Measurements from ENCODE around the gene VWA1. TPM values are rescaled to one million over a fixed set of nuclear protein-coding genes. Genes with fewer than 3 reads are reported as not detected.

Gene VWA1
- total RNA-seq, 1 donor from 2014 or later = 8.9 TPM

- H3K27ac Mint-ChIP-seq (ENCODE audit: unreplicated experiment) = no peak overlapping the region
- H3K9me3 Mint-ChIP-seq = no peaks in the 10 kb centered on the region
- peaks cover 29% of the 10 kb centered on the region for H3K4me1 Mint-ChIP-seq
- DNase-seq (ENCODE audit: low read depth, low spot score) = no peak
- peaks cover 23% of the 10 kb centered on the region for H3K27me3 Mint-ChIP-seq (ENCODE audit: low read depth)
- TF ChIP-seq CTCF (conservative IDR thresholded peaks at IDR 0.05) = no peak
- H3K36me3 Mint-ChIP-seq (ENCODE audit: low read depth) = no peaks in the 10 kb centered on the region
- H3K4me3 Mint-ChIP-seq = peak overlapping the region; percentile 34
These were observed 10.8 kb upstream of the VWA1 start for GRCh38 chr1:1424707-1425106.

- Mint-ChIP-seq H3K4me3 (no peak overlapping the region), H3K36me3 (ENCODE audit: low read depth) (no peaks in the 10 kb centered on the region), H3K27ac (ENCODE audit: unreplicated experiment) (no peak overlapping the region), H3K27me3 (ENCODE audit: low read depth) (peaks cover 28% of the 10 kb centered on the region), H3K9me3 (no peaks in the 10 kb centered on the region), H3K4me1 (peaks cover 36% of the 10 kb centered on the region)
- DNase-seq (ENCODE audit: low read depth, low spot score) = no peak
- TF ChIP-seq CTCF (conservative IDR thresholded peaks at IDR 0.05) = no peak
These were observed 10.1 kb upstream of the VWA1 start for GRCh38 chr1:1425426-1425752.

DNA sequence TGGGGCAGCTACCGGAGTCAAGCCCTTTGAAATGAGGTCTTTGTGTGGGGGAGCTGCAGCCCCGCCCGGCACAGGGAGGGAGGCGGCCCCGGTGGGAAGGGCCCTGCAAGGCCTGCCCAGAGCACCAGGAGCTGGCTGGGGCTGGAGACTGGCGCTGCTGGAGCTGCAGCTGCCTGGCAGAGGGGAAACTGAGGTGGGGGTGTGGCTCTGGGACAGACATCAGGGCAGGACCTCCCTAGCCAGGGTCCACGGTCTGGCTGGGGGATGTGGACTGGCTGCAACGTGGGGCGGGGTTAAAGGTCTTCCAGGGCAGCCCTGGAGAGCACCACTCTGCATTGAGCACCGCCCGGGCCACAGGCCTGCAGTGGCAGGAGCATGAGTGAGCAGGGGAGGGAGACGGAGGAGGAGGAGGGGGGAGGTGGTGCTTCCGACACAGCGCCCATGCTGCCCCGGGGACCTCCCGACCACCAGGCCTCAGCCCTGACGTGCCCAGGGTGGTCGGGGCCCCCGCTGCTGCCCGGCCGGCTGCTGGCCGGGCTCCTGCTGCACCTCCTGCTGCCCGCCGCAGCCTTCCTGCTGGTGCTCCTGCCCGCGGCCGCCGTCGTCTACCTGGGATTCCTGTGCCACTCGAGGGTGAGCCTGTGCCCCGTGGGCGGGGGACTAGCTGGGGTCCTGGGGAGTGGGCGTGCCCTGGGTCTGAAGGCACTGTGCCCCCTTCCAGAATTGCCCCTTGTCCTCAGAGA, 9.6 kb upstream of the VWA1 start:
- DNase-seq (ENCODE audit: low read depth, low spot score) = no peak
- Mint-ChIP-seq H3K27ac (ENCODE audit: unreplicated experiment) (no peak overlapping the region), H3K4me1 (peaks cover 38% of the 10 kb centered on the region), H3K9me3 (no peaks in the 10 kb centered on the region), H3K4me3 (no peak overlapping the region), H3K36me3 (ENCODE audit: low read depth) (no peaks in the 10 kb centered on the region), H3K27me3 (ENCODE audit: low read depth) (peaks cover 28% of the 10 kb centered on the region)
- TF ChIP-seq CTCF (conservative IDR thresholded peaks at IDR 0.05) = no peak

DNA sequence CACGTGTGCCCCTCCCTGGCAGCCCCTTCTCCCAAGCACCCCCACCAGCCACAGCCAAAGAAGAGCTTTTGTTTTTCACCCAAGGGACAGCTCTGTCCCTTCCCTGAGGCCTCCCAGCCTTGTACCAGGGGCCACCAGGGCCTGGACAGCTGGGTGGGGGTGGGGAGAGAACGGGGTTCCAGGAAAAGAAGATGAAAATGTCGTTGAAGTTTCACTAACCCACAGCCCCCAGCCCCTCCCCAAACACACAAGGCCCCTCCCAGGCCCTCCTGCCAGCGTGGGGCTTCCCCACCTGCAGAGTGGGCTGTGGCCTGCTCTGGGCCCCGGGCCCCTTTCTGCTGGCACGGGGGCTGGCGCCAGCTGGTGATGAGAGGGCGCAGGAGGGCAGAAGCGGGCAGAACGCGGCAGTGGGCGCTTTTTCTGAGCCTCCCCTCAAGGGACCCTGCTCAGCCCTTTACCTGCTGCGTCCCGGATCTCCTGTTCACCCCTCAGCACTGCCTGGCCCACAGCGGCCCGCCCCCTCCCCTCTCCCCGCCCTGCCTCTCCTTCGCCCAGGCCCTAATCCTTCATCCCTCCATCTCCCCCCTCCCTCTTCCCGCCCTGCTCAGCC, 8.9 kb upstream of the VWA1 start:
- Mint-ChIP-seq H3K27ac (ENCODE audit: unreplicated experiment) (no peak overlapping the region), H3K4me1 (peaks cover 40% of the 10 kb centered on the region), H3K4me3 (no peak overlapping the region), H3K36me3 (ENCODE audit: low read depth) (no peaks in the 10 kb centered on the region), H3K9me3 (no peaks in the 10 kb centered on the region), H3K27me3 (ENCODE audit: low read depth) (peaks cover 28% of the 10 kb centered on the region)
- no peak for DNase-seq (ENCODE audit: low read depth, low spot score)
- no peak for TF ChIP-seq CTCF (conservative IDR thresholded peaks at IDR 0.05)

DNA sequence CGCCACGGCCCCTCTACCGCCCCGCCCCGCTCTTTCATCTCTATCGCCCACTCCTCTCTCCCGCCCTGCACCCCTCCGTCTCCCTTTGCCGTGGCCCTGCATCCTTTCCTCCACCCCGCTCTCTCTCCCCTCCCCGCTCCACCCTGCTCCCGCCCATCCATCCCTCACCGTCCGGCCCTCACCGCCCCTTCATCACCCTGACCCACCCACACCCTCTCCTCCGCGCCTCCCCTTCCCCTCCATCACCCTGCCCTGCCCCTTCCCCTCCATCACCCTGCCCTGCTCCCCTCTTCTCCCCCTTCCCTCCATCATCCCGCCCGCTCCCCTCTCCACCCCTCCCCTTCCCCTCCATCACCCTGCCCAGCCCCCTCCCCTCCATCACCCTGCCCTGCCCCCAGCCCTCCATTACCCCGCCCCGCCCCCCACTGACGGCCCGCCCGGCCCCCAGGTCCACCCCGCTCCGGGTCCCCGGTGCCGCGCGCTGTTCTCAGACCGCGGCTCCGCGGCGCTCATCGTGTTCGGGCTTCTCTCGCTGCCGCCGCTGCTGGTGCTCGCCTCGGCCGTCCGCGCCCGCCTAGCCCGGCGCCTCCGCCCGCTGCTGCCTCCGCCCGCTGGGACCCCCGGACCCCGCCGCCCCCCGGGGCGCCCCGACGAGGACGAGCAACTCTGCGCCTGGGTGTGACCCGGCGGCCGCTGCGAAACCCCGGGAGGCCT, 8.2 kb upstream of the VWA1 start:
- Mint-ChIP-seq H3K4me3 (no peak overlapping the region), H3K9me3 (no peaks in the 10 kb centered on the region), H3K4me1 (peaks cover 42% of the 10 kb centered on the region), H3K36me3 (ENCODE audit: low read depth) (no peaks in the 10 kb centered on the region), H3K27me3 (ENCODE audit: low read depth) (peaks cover 27% of the 10 kb centered on the region), H3K27ac (ENCODE audit: unreplicated experiment) (no peak overlapping the region)
- DNase-seq (ENCODE audit: low read depth, low spot score) = no peak
- no peak for TF ChIP-seq CTCF (conservative IDR thresholded peaks at IDR 0.05)

All from neural crest cell (in vitro differentiated cells).